Stomach (tissue), 9 donors: Measurements from ENCODE around the gene MTA3. TPM values are rescaled to one million over a fixed set of nuclear protein-coding genes. Genes with fewer than 3 reads are reported as not detected.

ENCODE experiments used
- DNase-seq, 2 donors: peaks; one replicate each; pipeline versions ENCODE4 v3.0.0 to v3.0.0-alpha.2; 2013 to 2019
- H3K27ac ChIP-seq, 5 donors: fragments of 200-600 bp in 4 of 5; sonication (generic) in 4 of 5; one replicate each; pipeline ENCODE4 v1.5.1; 2013 to 2019; ENCODE audit warnings: mild to moderate bottlenecking in 1 of 5, moderate library complexity in 1 of 5
- H3K27me3 ChIP-seq, 3 donors: fragments of 200-600 bp; sonication (generic); one replicate each; pipeline ENCODE4 v1.5.1; 2017 to 2019; ENCODE audit warnings: mixed run types in 1 of 3
- H3K36me3 ChIP-seq, 4 donors: fragments of 200-600 bp; sonication (generic); 1 replicate in 3 of 4; 2 replicates in 1 of 4; pipeline ENCODE4 v1.5.1; 2016 to 2019
- H3K4me1 ChIP-seq, 4 donors: fragments of 200-600 bp; sonication (generic); one replicate each; pipeline ENCODE4 v1.5.1; 2016 to 2019
- H3K4me3 ChIP-seq, 4 donors: fragments of 200-600 bp; sonication (generic) in 3 of 4; one replicate each; pipeline ENCODE4 v1.5.1; 2016 to 2019; ENCODE audit warnings: mild to moderate bottlenecking in 1 of 4
- H3K9me3 ChIP-seq, 4 donors: fragments of 200-600 bp; sonication (generic); one replicate each; pipeline ENCODE4 v1.5.1; 2016 to 2019
- EP300 ChIP-seq: sonication (generic); formaldehyde crosslinking; IDR thresholded peaks from one replicate; pipeline ENCODE4 v1.6.1; 2017; ENCODE audit warnings: antibody characterized with exemption
- POLR2A ChIP-seq, 4 donors: fragments of 450-650 bp; IDR thresholded peaks; one replicate each; pipeline ENCODE4 v1.6.1; 2016; ENCODE audit warnings: antibody characterized with exemption in 4 of 4, control low read depth in 2 of 4, mild to moderate bottlenecking in 1 of 4, moderate library complexity in 1 of 4
- POLR2AphosphoS5 ChIP-seq, 3 donors: sonication (generic); formaldehyde crosslinking; IDR thresholded peaks; one replicate each; pipeline ENCODE4 v1.6.1; 2016; ENCODE audit warnings: antibody characterized with exemption in 3 of 3
- WGBS, 5 donors: extraction: QIAGEN DNeasy Blood & Tissue Kit in 3 of 5; methylation state at CpG; one replicate each; pipeline versions ENCODE4 v1.1.5 to v1.1.7; 2013 to 2018; 5-methylcytosine and 5-hydroxymethylcytosine counted together
- intact Hi-C: fragments of 100-400 bp; cut with DNase I; formaldehyde crosslinking; loops from one replicate; pipeline ENCODE4 v1.15.1; 2023; ENCODE audit warnings: low total_unique reads
- polyA plus RNA-seq, 3 donors: library from polyadenylated mRNA; stranded (reverse); fragments of 200-250 nt; gene quantifications; one replicate each; pipeline ENCODE4 v1.2.3, GENCODE V29; 2013
- total RNA-seq, 5 donors: library from RNA; depleted of rRNA; stranded (reverse); fragments of >200 nt; gene quantifications; one replicate each; pipeline versions ENCODE4 v1.1.0 to v1.2.3, GENCODE V29; 2014 to 2016
- TF ChIP-seq, protein P1 (sequence below), 7 experiments: fragments of 450-650 bp in 4 of 7; fragments of 200-600 bp in 3 of 7; sonication (generic) in 3 of 7; IDR thresholded peaks; one replicate each; pipeline ENCODE4 v1.5.1; 2016 to 2019; ENCODE audit warnings: antibody characterized with exemption in 7 of 7, control low read depth in 2 of 7, mild to moderate bottlenecking in 1 of 7
- donor health status: healthy with polysubstance abuse.
- donor health status: Bipolar disorder and iron deficiency.
- donor health status: healthy.

The MTA3 gene
- total and polyA plus RNA-seq, 8 donors: 27.8 to 120 (median 49.1) TPM

DNA sequence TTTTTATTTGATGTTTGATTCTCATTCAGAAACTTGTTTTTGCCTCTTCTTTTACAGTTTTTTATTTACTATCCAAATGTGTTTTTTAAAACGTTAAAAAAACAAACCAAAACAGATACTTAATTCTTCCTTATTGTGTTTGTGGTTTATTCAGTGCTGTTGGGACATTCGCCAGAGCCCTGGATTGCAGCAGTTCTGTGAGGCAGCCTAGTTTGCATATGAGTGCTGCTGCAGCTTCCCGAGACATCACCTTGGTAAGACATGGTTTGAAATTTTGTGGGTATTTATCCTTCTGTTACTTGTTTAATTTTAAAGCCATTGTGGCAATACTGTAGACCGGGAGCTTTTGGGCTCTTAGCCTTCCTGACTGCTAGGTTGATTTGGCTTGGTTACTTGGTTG lies 91.2 kb downstream of the MTA3 start:
- peaks cover 0 to 47% (median 32%) of the 10 kb centered on the region in 4 donors for H3K36me3 ChIP-seq

DNA sequence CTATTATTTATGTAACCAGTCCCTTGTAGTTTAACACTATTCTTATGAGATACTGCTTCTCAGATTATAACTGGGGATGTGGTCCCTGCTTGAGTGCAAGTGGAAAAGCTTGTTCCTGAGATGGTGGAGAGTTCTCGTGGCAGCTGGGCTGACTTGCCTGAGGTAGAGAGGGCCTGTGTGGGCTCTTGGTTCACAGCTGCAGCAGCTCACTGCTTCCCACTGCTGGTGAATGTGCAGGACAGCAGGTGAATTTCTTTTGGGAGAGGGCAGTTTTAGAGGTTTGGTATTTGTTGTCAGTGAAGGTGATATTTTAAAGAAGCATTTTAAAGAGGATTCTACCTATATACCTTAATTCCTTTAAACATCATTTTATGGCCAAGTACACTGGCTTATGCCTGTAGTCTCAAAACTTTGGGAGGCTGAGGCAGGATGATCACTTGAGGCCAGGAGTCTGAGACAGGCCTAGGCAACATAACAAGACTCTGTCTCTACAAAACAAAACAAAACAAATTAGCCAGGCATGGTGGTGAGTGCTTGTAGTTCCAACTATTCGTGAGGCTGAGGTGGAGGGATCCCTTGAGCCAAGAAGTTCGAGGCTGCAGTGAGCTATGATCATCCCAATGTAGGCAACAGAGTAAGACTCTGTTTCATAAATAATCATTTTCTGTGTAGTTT lies 94.8 kb downstream of the MTA3 start:
- TF ChIP-seq POLR2AphosphoS5 (IDR thresholded peaks at IDR 0.05) (peak in 1 of 3 donors; percentile 59), EP300 (no peak)
- TF ChIP-seq, protein P1, sequence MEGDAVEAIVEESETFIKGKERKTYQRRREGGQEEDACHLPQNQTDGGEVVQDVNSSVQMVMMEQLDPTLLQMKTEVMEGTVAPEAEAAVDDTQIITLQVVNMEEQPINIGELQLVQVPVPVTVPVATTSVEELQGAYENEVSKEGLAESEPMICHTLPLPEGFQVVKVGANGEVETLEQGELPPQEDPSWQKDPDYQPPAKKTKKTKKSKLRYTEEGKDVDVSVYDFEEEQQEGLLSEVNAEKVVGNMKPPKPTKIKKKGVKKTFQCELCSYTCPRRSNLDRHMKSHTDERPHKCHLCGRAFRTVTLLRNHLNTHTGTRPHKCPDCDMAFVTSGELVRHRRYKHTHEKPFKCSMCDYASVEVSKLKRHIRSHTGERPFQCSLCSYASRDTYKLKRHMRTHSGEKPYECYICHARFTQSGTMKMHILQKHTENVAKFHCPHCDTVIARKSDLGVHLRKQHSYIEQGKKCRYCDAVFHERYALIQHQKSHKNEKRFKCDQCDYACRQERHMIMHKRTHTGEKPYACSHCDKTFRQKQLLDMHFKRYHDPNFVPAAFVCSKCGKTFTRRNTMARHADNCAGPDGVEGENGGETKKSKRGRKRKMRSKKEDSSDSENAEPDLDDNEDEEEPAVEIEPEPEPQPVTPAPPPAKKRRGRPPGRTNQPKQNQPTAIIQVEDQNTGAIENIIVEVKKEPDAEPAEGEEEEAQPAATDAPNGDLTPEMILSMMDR (IDR thresholded peaks at IDR 0.05): peak in 5 of 7 experiments; percentile 89 to 97 (median 95)
- Histone ChIP-seq H3K27ac (no peak overlapping the region), H3K27me3 (no peaks in the 10 kb centered on the region), H3K36me3 (peaks cover 0 to 19% (median 16%) of the 10 kb centered on the region in 4 donors), H3K4me3 (no peak overlapping the region), H3K4me1 (peaks cover 0 to 17% (median 6%) of the 10 kb centered on the region in 4 donors), H3K9me3 (no peaks in the 10 kb centered on the region)
- intact Hi-C loops: loop anchor here (5.0 kb wide), 1 partner anchor 151 kb away; no protein-coding TSS in a partner anchor
- 22 to 40% (median 34%) methylated on average over 3 of the region's 3 CpGs for WGBS, 5 donors
- DNase-seq: peak; percentile 71 to 92

More for the DNA sequence above, 91.2 kb downstream of the MTA3 start:
- no peak overlapping the region for H3K4me3 ChIP-seq
- no peak for DNase-seq
- TF ChIP-seq POLR2AphosphoS5 (IDR thresholded peaks at IDR 0.05) (no peak), POLR2A (IDR thresholded peaks at IDR 0.05) (no peak), EP300 (no peak)
- TF ChIP-seq, protein P1 (IDR thresholded peaks at IDR 0.05): no peak
- 60 to 66% (median 63%) methylated on average over 4 of the region's 4 CpGs for WGBS, 5 donors
- peaks cover 0 to 12% (median 3%) of the 10 kb centered on the region in 4 donors for H3K4me1 ChIP-seq
- H3K27ac ChIP-seq: no peak overlapping the region
- no peaks in the 10 kb centered on the region for H3K27me3 ChIP-seq
- intact Hi-C loops: loop anchor here (5.0 kb wide), 1 partner anchor 147 kb away; no protein-coding TSS in a partner anchor
- no peaks in the 10 kb centered on the region for H3K9me3 ChIP-seq

DNA sequence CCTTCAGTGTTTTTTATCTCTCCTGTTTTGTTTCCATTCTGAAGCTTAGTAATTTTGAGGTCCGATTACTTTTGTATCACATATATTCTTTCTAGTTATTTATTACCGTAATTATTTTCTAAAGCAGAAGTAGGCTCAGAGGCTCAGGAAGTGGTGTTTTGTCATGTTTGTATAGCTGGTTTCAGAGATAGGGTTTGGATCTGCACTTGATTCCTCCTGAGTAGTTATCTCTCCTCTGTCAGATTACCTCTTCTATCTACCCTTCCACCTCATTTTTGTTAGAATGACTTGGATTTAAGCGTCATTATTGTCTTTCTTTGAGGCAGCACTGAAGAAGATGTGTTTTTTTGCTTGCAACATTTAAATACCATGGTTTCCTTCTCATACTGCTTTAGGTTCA lies 95.4 kb downstream of the MTA3 start:
- DNase-seq: no peak
- Histone ChIP-seq H3K27ac (no peak overlapping the region), H3K27me3 (no peaks in the 10 kb centered on the region), H3K36me3 (peaks cover 0 to 19% (median 14%) of the 10 kb centered on the region in 4 donors), H3K4me1 (peaks cover 0 to 19% (median 6%) of the 10 kb centered on the region in 4 donors), H3K9me3 (no peaks in the 10 kb centered on the region), H3K4me3 (no peak overlapping the region)
- intact Hi-C loops: loop anchor here (5.0 kb wide), 1 partner anchor 152 kb away; no protein-coding TSS in a partner anchor
- no peak for TF ChIP-seq POLR2A (IDR thresholded peaks at IDR 0.05)
- no peak for TF ChIP-seq EP300
- no peak for TF ChIP-seq POLR2AphosphoS5 (IDR thresholded peaks at IDR 0.05)
- TF ChIP-seq, protein P1 (IDR thresholded peaks at IDR 0.05): no peak
- 60 to 84% (median 73%) methylated on average over 3 of the region's 3 CpGs for WGBS, 5 donors

DNA sequence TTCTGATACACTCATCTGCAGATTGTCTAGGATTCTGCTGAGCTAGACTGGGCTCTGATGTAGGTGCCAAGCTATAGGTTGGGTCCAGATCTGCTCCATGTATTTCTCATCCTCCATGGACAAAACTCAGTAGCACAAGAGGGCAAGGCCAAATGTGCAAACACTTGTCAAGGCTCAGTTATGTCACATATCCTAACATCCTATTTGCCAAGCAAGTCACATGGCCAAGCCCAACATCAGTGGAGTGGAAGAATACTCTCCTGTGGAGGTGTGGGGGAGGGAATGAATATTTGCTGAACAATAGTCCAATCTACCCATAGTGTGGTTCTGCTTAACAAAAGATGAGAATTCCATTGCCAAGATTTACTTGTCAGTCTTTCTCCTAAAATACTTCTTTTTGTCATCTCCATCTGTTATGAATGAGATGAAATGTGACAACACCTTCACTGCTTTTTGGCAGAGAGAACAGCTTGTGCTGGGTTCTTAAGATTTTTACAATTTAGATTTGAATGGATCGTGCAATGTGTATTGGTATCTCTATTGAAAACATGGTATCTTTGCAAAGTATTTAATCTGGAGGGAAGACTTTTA lies 105.7 kb downstream of the MTA3 start:
- TF ChIP-seq EP300 (no peak), POLR2A (IDR thresholded peaks at IDR 0.05) (no peak), POLR2AphosphoS5 (IDR thresholded peaks at IDR 0.05) (no peak)
- TF ChIP-seq, protein P1 (IDR thresholded peaks at IDR 0.05): no peak
- peaks cover 0 to 18% (median 0%) of the 10 kb centered on the region in 4 donors for H3K4me1 ChIP-seq
- H3K36me3 ChIP-seq: peaks cover 0 to 15% (median 9%) of the 10 kb centered on the region in 4 donors
- no peak overlapping the region for H3K27ac ChIP-seq
- intact Hi-C loops: no loop called here
- no peak overlapping the region for H3K4me3 ChIP-seq
- H3K9me3 ChIP-seq: no peaks in the 10 kb centered on the region
- DNase-seq: no peak
- 92 to 100% (median 97%) methylated on average over 1 of the region's 1 CpG for WGBS, 5 donors
- no peaks in the 10 kb centered on the region for H3K27me3 ChIP-seq
